ENCODE measurements around the gene EFS. TPM values are rescaled to one million over a fixed set of nuclear protein-coding genes. Genes with fewer than 3 reads are reported as not detected.
"Not testable (repeated sequence)": the region's sequence is repeated elsewhere in the genome, so short reads cannot be mapped to it uniquely, and the experiment has no call there.

Gene EFS
- polyA plus RNA-seq, 3 donors from 2014 or later: not detected

DNA sequence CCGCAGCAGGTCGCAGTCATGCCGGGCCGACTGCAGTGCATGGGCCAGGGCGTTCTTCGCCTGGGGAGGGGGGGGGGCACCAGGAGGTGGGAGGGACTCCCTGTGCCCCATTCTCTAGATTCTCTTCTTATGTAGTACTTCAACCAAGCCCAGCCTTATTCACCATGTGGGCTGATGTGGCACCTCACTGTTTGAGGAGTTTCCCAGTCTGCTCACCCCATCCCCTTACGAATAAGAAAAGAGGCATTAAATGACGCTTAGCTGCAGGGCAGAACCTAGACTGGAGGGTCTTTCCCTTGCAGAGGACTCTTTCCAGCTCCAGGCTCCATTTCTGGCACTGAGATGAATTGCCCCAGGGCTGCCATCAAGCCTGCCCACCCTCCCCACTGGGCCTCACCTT is 24.0 kb upstream of the EFS start:
- Mint-ChIP-seq H3K27ac (no peak overlapping the region), H3K36me3 (no peaks in the 10 kb centered on the region), H3K9me3 (no peaks in the 10 kb centered on the region), H3K4me1 (no peaks in the 10 kb centered on the region), H3K4me3 (no peak overlapping the region), H3K27me3 (ENCODE audit: low read depth in 3 of 3) (peaks cover 2 to 9% (median 4%) of the 10 kb centered on the region in 3 donors)
- DNase-seq: no peak

DNA sequence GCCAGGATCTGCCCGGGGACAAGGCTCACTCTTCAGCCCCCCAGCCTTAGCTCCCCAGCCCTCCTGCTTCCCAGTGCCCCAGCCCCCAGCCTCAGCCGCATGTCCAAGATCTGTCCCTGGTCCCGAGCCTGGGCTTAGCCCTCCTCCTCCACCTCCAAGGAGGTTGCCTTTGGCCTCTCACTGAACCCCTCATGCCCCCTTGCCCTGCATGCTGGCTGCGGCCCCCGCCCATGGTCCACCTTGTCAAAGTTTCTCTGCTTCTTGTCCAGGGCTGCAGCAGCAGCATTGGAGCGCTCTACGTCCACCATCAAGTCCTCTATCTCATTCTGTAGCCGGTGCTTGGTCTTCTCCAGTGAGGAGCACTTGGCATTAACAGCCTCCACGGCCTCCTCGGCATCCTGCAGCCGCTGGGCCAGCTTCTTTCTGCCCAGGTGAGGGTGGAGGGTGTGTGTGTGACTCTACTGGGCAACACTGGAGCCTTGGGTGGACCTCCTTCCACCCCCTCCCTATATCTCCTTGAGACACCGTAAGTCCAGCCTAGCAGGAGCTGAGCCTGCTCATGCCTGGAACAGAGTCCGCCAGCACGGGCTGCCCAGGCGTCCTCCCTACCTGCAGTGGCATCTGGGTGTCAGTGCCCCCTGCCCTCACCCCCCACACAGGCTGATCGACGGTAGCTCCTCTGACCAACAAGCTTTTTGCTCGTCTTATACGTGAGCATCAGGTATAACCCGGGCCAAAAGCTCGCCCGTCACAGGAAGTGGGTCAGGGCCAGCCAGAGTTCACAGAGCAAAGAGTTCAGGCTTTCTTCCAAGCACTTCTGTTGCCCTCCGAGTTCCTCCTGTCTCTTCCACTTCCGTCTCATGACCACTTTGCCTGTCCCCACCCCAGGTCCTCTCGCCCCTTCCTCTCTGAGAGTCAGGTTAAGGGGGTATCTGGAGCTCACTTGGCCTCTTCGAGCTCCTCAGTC is 23.2 kb upstream of the EFS start:
- Mint-ChIP-seq H3K36me3 (no peaks in the 10 kb centered on the region), H3K4me1 (no peaks in the 10 kb centered on the region), H3K4me3 (no peak overlapping the region), H3K9me3 (no peaks in the 10 kb centered on the region), H3K27me3 (ENCODE audit: low read depth in 3 of 3) (peaks cover 2 to 9% (median 2%) of the 10 kb centered on the region in 3 donors), H3K27ac (no peak overlapping the region)
- no peak for DNase-seq

DNA sequence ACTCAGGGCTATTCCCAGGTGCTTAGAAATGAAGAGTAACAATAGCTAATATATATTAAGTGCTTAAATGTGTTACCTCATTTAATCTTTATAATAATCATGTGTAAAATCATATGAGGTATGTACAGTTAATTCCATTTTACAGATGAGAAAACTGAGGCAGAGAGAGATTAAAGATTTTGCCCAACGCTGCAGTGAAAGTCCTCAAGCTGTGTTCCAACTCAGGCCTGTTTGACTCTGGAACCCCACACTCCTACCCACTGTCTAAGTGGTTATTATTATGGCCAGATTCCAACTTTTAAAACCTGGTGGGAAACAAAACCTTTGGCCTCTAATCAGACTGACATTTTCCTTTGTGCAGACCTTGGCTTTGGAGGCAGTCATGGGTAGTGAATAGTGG is 22.0 kb upstream of the EFS start:
- Mint-ChIP-seq H3K4me1 (no peaks in the 10 kb centered on the region), H3K27me3 (ENCODE audit: low read depth in 3 of 3) (peaks cover 0 to 13% (median 2%) of the 10 kb centered on the region in 3 donors), H3K27ac (no peak overlapping the region), H3K9me3 (no peaks in the 10 kb centered on the region), H3K36me3 (no peaks in the 10 kb centered on the region), H3K4me3 (no peak overlapping the region)
- DNase-seq: no peak

DNA sequence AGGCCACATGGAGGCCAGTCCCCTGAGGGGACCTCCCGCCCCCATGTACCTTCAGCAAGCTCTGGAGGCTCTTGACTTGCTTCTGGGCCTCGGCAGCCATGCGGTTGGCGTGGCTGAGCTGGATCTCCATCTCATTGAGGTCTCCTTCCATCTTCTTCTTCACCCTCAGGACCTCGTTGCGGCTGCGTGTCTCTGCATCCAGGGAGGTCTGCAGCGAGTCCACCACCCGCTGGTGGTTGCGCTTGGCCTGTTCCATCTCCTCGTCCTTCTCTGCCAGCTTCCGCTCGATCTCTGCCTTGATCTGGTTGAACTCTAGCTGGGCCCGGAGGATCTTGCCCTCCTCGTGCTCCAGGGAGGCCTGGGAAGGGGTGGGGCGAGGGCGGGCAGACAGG is 21.3 kb upstream of the EFS start:
- not testable (repeated sequence) for H3K36me3 Mint-ChIP-seq, H3K4me1 Mint-ChIP-seq, H3K27ac Mint-ChIP-seq, H3K4me3 Mint-ChIP-seq, H3K9me3 Mint-ChIP-seq, DNase-seq
- H3K27me3 Mint-ChIP-seq (ENCODE audit: low read depth in 3 of 3): peaks cover 2 to 15% (median 4%) of the 10 kb centered on the region in 3 donors

DNA sequence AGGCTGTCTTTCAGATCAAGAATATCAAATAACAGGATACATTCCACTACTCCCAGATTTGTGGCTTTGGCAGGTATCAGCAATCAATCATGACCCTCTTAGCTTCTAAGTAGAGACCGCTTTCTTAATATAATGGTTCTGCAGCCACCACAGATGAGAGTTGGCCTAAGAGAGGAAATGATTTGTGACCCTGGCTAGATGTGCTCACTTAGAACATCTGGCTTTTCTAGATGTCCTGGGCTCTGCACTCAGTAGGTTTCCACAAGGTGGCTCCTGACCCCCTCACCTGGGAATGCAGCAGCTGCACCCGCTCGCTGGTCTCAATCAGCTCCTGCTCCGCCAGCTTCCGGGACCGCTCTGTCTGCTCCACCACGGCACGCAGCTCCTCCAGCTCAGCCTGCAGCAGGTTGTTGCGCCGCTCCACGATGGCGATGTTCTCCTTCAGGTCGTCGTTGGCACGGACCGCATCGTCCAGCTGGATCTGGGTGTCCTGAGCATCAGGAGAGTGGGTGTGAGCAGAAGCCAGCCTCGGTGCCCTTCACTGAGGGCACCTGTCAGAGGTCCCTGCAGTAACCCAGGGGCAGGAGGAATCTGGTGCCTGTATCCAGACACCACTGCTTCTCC is 20.8 kb upstream of the EFS start:
- H3K4me3 Mint-ChIP-seq: no peak overlapping the region
- H3K27me3 Mint-ChIP-seq (ENCODE audit: low read depth in 3 of 3): peaks cover 2 to 16% (median 4%) of the 10 kb centered on the region in 3 donors
- H3K36me3 Mint-ChIP-seq: no peaks in the 10 kb centered on the region
- H3K4me1 Mint-ChIP-seq: no peaks in the 10 kb centered on the region
- no peak for DNase-seq
- H3K9me3 Mint-ChIP-seq: no peaks in the 10 kb centered on the region
- H3K27ac Mint-ChIP-seq: no peak overlapping the region

DNA sequence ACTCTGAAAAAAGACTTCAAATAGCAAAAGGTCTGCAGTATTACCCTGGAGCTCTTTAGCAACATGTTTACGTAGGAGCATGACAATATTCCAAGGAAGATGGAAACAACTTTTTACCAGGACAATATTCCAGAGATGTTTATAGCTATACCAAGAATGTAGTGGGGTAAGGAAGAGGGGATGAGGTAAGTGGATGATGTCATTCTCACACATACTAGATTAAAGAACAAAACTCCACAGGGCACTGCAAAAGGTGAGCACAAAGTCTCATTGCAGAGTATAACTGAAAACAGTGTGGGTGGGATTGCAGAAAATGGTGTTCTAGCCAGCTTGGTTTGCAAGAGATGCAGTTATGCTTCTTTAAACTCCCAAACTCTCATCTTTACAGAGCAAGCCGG is 20.3 kb upstream of the EFS start:
- DNase-seq: no peak
- no peak overlapping the region for H3K4me3 Mint-ChIP-seq
- no peak overlapping the region for H3K27ac Mint-ChIP-seq
- H3K4me1 Mint-ChIP-seq: no peaks in the 10 kb centered on the region
- no peaks in the 10 kb centered on the region for H3K9me3 Mint-ChIP-seq
- H3K36me3 Mint-ChIP-seq: no peaks in the 10 kb centered on the region
- H3K27me3 Mint-ChIP-seq (ENCODE audit: low read depth in 3 of 3): peaks cover 2 to 15% (median 4%) of the 10 kb centered on the region in 3 donors

DNA sequence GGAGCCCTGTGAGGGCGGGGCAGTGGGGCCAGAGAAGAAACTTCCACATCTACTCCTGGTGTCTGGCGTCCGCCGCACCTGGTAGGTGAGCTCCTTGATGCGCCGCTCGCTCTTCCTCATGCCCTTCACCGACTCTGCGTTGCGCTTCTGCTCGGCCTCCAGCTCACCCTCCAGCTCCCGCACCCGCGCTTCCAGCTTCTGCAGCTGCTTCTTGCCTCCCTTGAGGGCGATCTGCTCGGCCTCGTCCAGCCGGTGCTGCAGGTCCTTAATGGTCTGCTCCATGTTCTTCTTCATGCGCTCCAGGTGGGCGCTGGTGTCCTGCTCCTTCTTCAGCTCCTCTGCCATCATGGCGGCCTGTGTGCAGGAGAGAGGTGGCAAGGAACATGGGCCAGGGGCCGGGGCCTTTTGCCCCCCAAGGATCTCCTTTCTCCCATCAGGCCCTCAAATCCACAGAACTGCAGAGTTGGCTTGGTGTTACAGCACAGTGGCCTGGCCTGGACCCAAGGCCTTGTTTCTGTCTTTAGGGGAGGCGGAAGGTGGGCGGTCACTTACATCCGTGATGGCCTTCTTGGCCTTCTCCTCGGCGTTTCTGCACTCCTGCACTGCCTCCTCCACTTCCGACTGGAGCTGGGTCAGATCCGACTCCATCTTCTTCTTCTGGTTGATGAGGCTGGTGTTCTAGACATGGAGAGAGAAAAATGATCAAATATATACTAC is 19.6 kb upstream of the EFS start:
- no peaks in the 10 kb centered on the region for H3K4me1 Mint-ChIP-seq
- no peak overlapping the region for H3K27ac Mint-ChIP-seq
- no peak overlapping the region for H3K4me3 Mint-ChIP-seq
- no peaks in the 10 kb centered on the region for H3K36me3 Mint-ChIP-seq
- no peaks in the 10 kb centered on the region for H3K9me3 Mint-ChIP-seq
- peaks cover 2 to 14% (median 4%) of the 10 kb centered on the region in 3 donors for H3K27me3 Mint-ChIP-seq (ENCODE audit: low read depth in 3 of 3)
- DNase-seq: no peak

DNA sequence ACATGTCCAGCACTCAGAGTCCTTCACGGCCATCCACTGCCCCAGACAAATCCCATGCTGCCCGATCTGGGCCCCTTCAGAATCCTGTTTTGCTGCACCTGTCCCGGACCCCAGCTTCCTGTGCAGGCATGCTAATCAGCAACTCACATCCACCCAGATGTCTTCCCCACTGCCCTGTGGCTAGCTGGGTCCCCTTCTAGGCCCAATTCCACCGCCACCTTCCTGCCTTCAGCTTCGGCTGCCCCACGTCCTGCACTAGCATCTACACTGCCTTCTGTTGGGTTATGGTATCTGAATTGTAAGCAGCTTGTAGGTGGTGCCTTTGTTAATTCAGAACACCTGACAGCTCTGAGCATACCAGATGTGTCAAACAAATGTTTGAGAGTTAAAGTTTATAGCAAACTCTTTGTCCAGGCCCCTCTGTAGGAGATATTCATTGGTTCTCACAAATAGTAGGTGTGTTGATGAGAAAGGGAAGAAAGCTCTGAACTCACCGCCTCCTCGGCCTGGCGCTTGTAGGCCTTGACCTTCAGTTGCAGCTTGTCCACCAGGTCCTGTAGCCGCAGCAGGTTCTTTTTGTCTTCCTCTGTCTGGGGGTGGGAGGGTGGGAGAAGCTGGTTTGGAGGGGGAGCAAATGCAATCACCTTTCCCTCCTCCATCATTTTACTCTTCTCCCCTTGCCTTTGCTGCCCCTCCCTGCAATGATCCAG is 17.9 kb upstream of the EFS start:
- H3K36me3 Mint-ChIP-seq: no peaks in the 10 kb centered on the region
- H3K4me1 Mint-ChIP-seq: no peaks in the 10 kb centered on the region
- H3K9me3 Mint-ChIP-seq: no peaks in the 10 kb centered on the region
- no peak overlapping the region for H3K4me3 Mint-ChIP-seq
- H3K27ac Mint-ChIP-seq: no peak overlapping the region
- peaks cover 2 to 17% (median 4%) of the 10 kb centered on the region in 3 donors for H3K27me3 Mint-ChIP-seq (ENCODE audit: low read depth in 3 of 3)
- DNase-seq: no peak

DNA sequence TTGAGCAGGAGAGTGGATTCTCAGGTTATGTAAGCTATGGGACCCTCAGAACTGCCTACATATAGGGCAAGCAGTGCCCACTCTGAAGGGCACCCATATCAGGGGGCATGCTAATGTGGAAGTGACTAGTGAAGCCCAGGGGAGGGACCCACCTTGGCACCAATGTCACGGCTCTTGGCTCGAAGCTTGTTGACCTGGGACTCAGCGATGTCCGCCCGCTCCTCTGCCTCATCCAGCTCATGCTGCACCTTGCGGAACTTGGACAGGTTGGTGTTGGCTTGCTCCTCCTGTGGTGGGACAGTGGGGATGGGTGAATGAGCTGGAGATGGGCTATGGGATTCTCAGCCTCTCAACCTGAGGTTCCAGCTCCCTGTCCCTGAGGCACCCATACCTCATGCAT is 17.3 kb upstream of the EFS start:
- no peaks in the 10 kb centered on the region for H3K9me3 Mint-ChIP-seq
- DNase-seq: no peak
- H3K27ac Mint-ChIP-seq: no peak overlapping the region
- no peaks in the 10 kb centered on the region for H3K36me3 Mint-ChIP-seq
- peaks cover 2 to 13% (median 4%) of the 10 kb centered on the region in 3 donors for H3K27me3 Mint-ChIP-seq (ENCODE audit: low read depth in 3 of 3)
- H3K4me1 Mint-ChIP-seq: no peaks in the 10 kb centered on the region
- no peak overlapping the region for H3K4me3 Mint-ChIP-seq

DNA sequence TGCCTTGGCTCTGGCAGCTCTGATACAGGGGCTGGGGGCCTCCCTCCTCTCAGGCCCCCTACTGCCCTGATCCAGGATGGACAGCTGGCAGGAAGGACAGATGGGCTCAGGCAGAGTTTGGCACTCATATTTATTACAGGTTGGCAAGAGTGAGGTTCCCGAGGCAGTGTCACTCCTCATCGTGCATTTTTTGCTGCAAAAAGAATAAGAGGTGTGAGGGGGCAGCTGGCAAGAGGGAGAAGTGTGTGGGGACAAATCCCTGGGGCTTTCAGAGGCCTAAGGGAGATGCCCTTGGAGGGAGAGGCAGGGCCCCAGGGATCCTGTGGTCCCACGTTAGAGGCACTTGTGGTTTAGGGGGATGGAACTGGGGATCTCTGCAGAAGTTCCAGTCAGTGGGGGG is 16.9 kb upstream of the EFS start:
- H3K9me3 Mint-ChIP-seq: no peaks in the 10 kb centered on the region
- no peak for DNase-seq
- H3K4me3 Mint-ChIP-seq: no peak overlapping the region
- H3K27ac Mint-ChIP-seq: no peak overlapping the region
- peaks cover 2 to 13% (median 4%) of the 10 kb centered on the region in 3 donors for H3K27me3 Mint-ChIP-seq (ENCODE audit: low read depth in 3 of 3)
- H3K4me1 Mint-ChIP-seq: no peaks in the 10 kb centered on the region
- H3K36me3 Mint-ChIP-seq: no peaks in the 10 kb centered on the region

DNA sequence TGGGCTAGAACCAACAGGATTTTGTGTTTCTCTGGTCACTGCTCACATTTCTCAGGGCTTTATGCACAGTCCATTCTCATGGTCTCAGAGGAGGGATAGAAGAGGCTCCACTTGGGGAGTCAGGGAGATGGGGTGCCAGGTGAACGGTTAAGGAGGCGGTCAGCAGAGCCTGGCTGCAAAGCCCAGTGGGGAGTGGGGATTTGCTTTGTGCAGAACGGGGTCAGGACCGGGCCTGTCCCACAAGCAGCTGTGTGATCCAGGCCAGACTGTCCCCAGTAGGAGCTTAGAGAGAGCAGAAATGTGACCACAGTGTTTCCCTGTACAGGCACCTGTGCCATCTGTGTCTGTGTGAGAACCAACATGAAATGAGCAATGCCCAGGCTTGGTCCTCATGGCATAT is 16.0 kb upstream of the EFS start:
- DNase-seq: no peak
- H3K36me3 Mint-ChIP-seq: no peaks in the 10 kb centered on the region
- no peaks in the 10 kb centered on the region for H3K4me1 Mint-ChIP-seq
- H3K27ac Mint-ChIP-seq: no peak overlapping the region
- H3K4me3 Mint-ChIP-seq: no peak overlapping the region
- peaks cover 2 to 13% (median 4%) of the 10 kb centered on the region in 3 donors for H3K27me3 Mint-ChIP-seq (ENCODE audit: low read depth in 3 of 3)
- H3K9me3 Mint-ChIP-seq: no peaks in the 10 kb centered on the region

DNA sequence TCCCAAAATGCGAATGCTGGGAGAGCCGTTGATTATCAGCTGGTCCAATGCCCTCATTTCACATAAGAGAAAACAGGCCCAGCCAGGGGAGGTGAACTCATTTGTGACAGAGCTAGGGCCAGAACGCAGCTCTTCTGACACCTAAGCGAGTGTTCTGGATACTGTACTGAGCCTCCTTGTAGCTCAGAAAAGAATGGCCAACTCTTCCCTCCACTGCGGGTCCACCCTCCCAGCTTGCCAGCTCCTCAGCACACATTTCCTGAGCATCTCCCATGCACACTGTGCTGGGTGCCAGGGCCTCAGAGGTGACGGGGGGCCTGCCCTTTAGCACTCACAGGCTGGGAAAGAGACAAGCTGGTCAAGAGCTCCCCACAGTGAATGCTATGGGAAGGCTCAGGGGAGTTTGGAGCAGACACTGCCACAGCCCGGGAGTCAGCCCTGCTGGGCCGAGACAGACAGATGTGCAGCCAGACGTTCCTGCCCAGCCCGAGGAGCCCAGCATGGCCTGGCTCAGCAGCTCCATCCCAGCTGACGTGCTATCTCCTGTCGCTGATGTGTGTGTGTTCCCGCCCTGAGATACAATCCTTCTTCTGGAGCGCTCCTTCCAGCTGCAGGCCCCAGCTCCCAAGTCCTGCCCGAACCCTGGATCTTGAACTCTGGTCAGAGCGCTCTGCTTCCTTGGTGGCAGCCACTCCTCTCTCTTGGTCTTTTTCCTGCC is 15.4 kb upstream of the EFS start:
- Mint-ChIP-seq H3K4me1 (no peaks in the 10 kb centered on the region), H3K36me3 (no peaks in the 10 kb centered on the region), H3K27ac (no peak overlapping the region), H3K27me3 (ENCODE audit: low read depth in 3 of 3) (peaks cover 2 to 13% (median 4%) of the 10 kb centered on the region in 3 donors), H3K4me3 (no peak overlapping the region), H3K9me3 (no peaks in the 10 kb centered on the region)
- no peak for DNase-seq

All from immature natural killer cell (primary cell).